Karpas-422 (cell line): Measurements from ENCODE around the gene EWSR1. TPM values are rescaled to one million over a fixed set of nuclear protein-coding genes. Genes with fewer than 3 reads are reported as not detected.
"Not testable (repeated sequence)": the region's sequence is repeated elsewhere in the genome, so short reads cannot be mapped to it uniquely, and the experiment has no call there.

Experiments
- DNase-seq: peaks from one replicate; pipeline ENCODE4 v3.0.0-alpha.2; 2015
- H2AFZ ChIP-seq: fragments of 200-600 bp; sonication (generic); 2 replicates; pipeline ENCODE4 v1.6.1; 2014; ENCODE audit warnings: antibody characterized with exemption, low read length, mixed read lengths
- H3K27ac ChIP-seq: fragments of 200-600 bp; sonication (generic); 2 replicates; pipeline ENCODE4 v1.5.1; 2014; ENCODE audit warnings: mild to moderate bottlenecking, low read length, moderate library complexity
- H3K27me3 ChIP-seq: fragments of 200-600 bp; sonication (generic); 2 replicates; pipeline ENCODE4 v1.6.1; 2014; ENCODE audit warnings: low read length, mixed read lengths
- H3K36me3 ChIP-seq: fragments of 200-600 bp; sonication (generic); 2 replicates; pipeline ENCODE4 v1.6.1; 2014; ENCODE audit warnings: low read length, mixed read lengths; ENCODE audit not compliant: insufficient read depth
- H3K4me1 ChIP-seq: fragments of 200-600 bp; sonication (generic); 2 replicates; pipeline ENCODE4 v1.6.1; 2014; ENCODE audit warnings: mild to moderate bottlenecking, low read length, mixed read lengths
- H3K4me2 ChIP-seq: fragments of 200-600 bp; sonication (generic); 2 replicates; pipeline ENCODE4 v1.6.1; 2014; ENCODE audit warnings: low read length, low read depth, mild to moderate bottlenecking; ENCODE audit not compliant: poor library complexity, severe bottlenecking
- H3K4me3 ChIP-seq: fragments of 200-600 bp; sonication (generic); 2 replicates; pipeline ENCODE4 v1.5.1; 2014; ENCODE audit warnings: mild to moderate bottlenecking, antibody characterized with exemption, low read length, mixed read lengths
- H3K79me2 ChIP-seq: fragments of 200-600 bp; sonication (generic); 2 replicates; pipeline ENCODE4 v1.6.1; 2014; ENCODE audit warnings: mild to moderate bottlenecking, low read length, mixed read lengths
- H3K9ac ChIP-seq: fragments of 200-600 bp; sonication (generic); 2 replicates; pipeline ENCODE4 v1.6.0; 2014; ENCODE audit warnings: low read length
- H3K9me2 ChIP-seq: fragments of 200-600 bp; sonication (generic), shearing (Covaris generic); replicated peaks from 2 replicates; pipeline ENCODE4 v1.6.0; 2014; ENCODE audit warnings: mild to moderate bottlenecking, low read length, moderate library complexity; ENCODE audit not compliant: insufficient read depth
- H3K9me3 ChIP-seq: fragments of 300-700, 200-600 bp; sonication (generic); 2 replicates; pipeline ENCODE4 v1.6.1; 2014; ENCODE audit warnings: low read length, mixed read lengths
- H4K20me1 ChIP-seq: fragments of 200-600 bp; sonication (generic); 2 replicates; pipeline ENCODE4 v1.6.1; 2014; ENCODE audit warnings: mild to moderate bottlenecking, antibody characterized with exemption, low read length, low read depth; ENCODE audit not compliant: insufficient read depth
- total RNA-seq: library from RNA; depleted of rRNA; stranded (reverse); fragments of >200 nt; shearing (Covaris generic); gene quantifications from 2 replicates; pipeline ENCODE4 v1.2.3, GENCODE V29; 2014; ENCODE audit warnings: low replicate concordance

The EWSR1 gene
- total RNA-seq, 1 experiment from 2014 or later: 309 TPM

DNA sequence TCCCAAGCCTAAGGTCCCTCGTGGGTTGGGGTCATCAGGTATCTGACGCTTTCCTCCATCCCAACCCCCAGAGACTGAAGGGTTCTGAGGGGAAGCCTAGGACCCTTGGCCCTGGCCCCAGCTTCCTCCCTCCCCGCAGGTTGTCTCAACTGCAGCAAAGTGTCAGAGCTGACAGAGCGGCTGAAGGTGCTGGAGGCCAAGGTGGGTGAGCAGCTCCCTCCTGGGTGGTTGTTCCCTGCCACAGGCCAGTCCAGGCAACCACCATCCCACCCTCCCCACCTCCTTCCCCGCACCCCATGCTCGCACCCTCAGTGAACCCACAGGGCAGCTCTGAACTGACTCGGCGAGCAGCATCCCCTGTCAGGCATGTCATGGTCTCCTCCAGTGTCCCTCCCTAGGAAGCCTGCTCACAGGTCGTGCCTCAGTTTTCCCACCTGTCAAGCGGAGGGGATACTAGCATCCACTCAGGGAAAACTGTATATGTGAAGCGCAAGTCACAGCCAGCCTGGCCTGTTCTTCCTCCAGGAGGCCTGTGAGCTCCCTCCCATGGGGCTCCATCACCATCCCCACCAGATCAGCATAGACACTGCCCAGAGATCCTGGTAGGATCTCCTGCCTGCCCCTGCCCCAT lies 41.6 kb upstream of the EWSR1 start:
- Histone ChIP-seq H2AFZ (no peak overlapping the region), H3K27me3 (no peaks in the 10 kb centered on the region), H3K4me3 (no peak overlapping the region), H3K9me2 (no peaks in the 10 kb centered on the region), H3K9ac (no peak overlapping the region), H3K4me1 (no peaks in the 10 kb centered on the region), H4K20me1 (0 out of 2 replicates have a peak, but pooled peaks cover 6% of the 10 kb centered on the region), H3K36me3 (no peaks in the 10 kb centered on the region), H3K79me2 (no peaks in the 10 kb centered on the region), H3K27ac (no peak overlapping the region), H3K4me2 (no peak overlapping the region), H3K9me3 (no peaks in the 10 kb centered on the region)
- DNase-seq: no peak

DNA sequence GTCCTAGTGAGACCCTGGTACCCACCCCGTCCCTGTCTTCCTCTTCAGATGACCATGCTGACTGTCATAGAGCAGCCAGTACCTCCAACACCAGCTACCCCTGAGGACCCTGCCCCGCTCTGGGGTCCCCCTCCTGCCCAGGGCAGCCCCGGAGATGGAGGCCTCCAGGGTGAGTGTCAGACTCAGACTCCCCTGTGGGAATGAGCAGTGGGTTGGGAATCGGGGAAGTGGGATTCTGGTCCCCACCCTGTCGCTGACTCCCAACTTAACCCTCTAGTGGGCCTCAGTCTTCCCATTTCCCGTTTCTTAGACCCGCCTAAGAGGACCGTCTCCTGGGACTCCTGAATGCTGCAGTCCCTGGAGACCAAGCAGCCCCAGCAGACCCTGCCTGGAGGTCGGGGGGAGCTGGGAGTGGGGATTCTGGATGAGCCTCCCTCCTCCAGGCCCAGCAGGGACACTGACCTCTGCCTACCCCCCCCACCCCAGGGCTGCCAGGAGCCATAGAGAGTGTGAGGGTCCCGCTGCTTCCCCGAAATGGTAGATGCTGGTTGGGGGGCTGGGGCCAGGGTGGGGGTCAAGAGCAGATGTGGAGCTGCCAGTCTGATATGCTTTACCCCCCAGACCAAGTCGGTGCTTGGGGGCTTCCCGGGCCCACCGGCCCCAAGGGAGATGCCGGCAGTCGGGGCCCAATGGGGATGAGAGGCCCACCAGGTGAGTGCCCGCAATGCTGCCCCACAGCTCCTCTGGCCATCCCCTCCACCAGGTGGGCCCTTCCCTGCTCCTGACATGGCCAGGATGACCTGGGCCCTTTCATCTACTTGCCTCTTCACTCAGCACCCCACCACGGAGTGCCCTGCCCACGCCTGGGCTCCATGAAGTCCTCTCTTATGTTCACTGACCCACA lies 36.8 kb upstream of the EWSR1 start:
- no peak overlapping the region for H3K4me3 ChIP-seq
- no peaks in the 10 kb centered on the region for H3K27me3 ChIP-seq
- DNase-seq: no peak
- no peaks in the 10 kb centered on the region for H3K9me3 ChIP-seq
- no peak overlapping the region for H3K4me2 ChIP-seq
- no peaks in the 10 kb centered on the region for H3K9me2 ChIP-seq
- no peaks in the 10 kb centered on the region for H4K20me1 ChIP-seq
- H3K79me2 ChIP-seq: no peaks in the 10 kb centered on the region
- no peak overlapping the region for H3K27ac ChIP-seq
- no peaks in the 10 kb centered on the region for H3K36me3 ChIP-seq
- no peak overlapping the region for H3K9ac ChIP-seq
- no peaks in the 10 kb centered on the region for H3K4me1 ChIP-seq
- H2AFZ ChIP-seq: no peak overlapping the region

DNA sequence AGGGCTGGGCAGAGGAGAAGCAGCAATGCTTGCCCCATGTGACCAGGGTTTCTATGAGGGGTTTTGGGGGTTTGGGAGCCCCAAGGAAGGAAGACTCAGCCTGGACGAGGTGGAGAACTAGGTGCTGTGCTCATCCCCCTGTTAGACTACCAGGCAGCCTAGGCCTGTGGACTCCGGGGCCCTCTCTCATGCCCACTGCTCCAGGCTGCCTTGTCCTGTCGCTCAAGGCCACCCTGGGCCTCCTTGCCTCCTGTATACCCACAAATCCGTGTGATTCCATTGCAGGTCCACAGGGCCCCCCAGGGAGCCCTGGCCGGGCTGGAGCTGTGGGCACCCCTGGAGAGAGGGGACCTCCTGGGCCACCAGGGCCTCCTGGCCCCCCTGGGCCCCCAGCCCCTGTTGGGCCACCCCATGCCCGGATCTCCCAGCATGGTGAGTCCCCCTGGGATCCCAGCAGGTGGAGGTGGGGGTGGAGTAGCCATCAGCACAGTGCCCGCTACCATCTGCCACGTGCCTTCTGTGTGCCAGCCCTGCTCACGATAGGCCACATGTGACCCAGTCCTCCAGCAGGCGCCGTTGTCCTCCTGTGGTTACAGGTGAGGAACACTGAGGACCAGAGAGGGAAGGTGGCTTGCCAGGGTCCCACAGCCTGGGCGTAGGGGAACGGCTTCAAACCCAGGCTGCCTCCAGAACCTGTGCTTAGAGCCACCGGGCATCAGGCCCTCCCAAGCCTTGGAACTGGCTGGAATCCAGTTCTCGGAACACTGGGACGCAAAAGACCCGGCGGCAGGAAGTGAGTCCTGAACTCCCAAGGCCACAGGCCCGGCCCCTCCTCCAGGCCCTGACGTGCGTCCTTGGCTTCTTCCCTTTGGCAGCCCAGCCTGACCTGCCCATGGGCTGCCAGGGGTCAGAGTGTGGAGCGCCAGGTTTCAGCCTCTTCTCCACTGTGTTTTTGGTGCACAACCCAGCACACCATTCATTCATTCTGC lies 35.8 kb upstream of the EWSR1 start:
- no peak overlapping the region for H3K9ac ChIP-seq
- no peaks in the 10 kb centered on the region for H3K79me2 ChIP-seq
- no peak overlapping the region for H2AFZ ChIP-seq
- no peaks in the 10 kb centered on the region for H3K36me3 ChIP-seq
- H3K27ac ChIP-seq: no peak overlapping the region
- no peaks in the 10 kb centered on the region for H3K9me2 ChIP-seq
- H3K27me3 ChIP-seq: no peaks in the 10 kb centered on the region
- H4K20me1 ChIP-seq: no peaks in the 10 kb centered on the region
- no peaks in the 10 kb centered on the region for H3K4me1 ChIP-seq
- H3K9me3 ChIP-seq: no peaks in the 10 kb centered on the region
- H3K4me2 ChIP-seq: no peak overlapping the region
- H3K4me3 ChIP-seq: no peak overlapping the region
- DNase-seq: no peak

DNA sequence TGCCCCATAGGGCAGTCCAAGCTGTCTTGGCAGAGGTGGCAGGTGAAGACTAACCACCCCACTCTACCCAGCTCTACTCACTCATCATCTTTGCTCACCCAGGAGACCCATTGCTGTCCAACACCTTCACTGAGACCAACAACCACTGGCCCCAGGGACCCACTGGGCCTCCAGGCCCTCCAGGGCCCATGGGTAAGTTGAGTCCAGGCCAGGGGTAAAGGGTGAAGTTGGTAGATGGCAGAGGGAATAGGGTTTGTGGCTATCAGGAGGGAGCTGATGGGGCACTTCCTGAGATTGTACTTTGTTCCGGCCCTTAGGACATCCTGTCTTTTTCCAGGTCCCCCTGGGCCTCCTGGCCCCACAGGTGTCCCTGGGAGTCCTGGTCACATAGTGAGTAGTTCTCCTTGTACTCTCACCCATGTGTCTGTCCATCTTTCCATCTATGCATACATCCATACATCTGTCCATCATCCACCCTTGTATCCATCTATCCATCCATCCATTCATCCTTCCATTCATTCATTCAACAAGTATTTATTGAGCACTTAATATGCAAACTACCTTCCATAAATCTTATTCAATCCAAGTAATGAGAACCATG lies 34.7 kb upstream of the EWSR1 start:
- no peak overlapping the region for H2AFZ ChIP-seq
- DNase-seq: no peak
- H3K4me1 ChIP-seq: no peaks in the 10 kb centered on the region
- H3K27ac ChIP-seq: no peak overlapping the region
- H3K4me2 ChIP-seq: no peak overlapping the region
- H4K20me1 ChIP-seq: no peaks in the 10 kb centered on the region
- H3K36me3 ChIP-seq: no peaks in the 10 kb centered on the region
- no peaks in the 10 kb centered on the region for H3K9me2 ChIP-seq
- no peaks in the 10 kb centered on the region for H3K79me2 ChIP-seq
- H3K9ac ChIP-seq: no peak overlapping the region
- H3K27me3 ChIP-seq: no peaks in the 10 kb centered on the region
- no peak overlapping the region for H3K4me3 ChIP-seq
- H3K9me3 ChIP-seq: no peaks in the 10 kb centered on the region

DNA sequence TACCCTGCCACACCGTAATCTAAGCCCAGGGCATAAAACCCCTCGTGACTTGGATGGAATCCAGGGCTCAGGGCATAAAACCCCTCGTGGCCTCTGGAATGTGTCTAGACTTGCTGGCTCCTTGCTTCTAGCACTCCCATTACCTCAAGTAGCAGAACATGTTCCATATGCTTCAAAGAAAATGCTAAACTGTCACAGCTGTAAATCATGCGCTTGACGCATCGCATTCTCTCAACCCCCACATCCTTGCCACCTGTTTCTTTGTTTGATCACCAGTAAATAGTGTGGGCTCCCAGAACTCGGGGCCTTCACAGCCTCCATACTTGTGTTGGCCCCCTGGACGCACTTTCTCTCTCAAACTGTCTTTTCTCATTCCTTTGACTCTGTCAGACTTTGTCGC lies 27.6 kb upstream of the EWSR1 start:
- not testable (repeated sequence) for DNase-seq, H3K36me3 ChIP-seq, H3K4me1 ChIP-seq, H3K27ac ChIP-seq, H3K4me2 ChIP-seq, H3K4me3 ChIP-seq, H3K9me3 ChIP-seq, H3K9me2 ChIP-seq, H2AFZ ChIP-seq, H3K79me2 ChIP-seq, H3K27me3 ChIP-seq, H4K20me1 ChIP-seq, H3K9ac ChIP-seq

DNA sequence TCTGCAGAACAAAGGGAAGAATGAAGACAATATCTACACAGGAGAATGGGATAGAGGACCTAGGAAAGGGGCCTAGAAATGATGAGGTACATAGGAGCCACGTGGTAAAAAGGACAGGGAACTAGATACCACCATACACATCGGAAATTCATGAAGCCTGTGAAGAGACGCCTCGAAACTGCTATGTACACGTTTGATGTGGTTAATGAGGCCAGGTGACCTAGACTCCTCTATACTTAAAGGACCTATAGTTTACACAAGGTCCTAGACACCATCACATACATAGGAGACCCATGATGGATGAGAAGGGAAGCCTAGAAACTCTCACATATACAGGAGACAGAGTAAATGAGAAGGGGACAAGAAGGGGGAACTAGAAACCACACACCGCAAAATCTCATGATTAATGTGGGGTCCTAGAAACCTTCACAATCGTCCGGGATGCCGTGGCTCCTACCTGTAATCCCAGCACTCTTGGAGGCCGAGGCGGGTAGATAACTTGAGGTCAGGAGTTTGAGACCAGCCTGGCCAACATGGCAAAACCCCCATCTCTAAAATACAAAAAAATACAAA lies 24.1 kb upstream of the EWSR1 start:
- H3K27ac ChIP-seq: no peak overlapping the region

DNA sequence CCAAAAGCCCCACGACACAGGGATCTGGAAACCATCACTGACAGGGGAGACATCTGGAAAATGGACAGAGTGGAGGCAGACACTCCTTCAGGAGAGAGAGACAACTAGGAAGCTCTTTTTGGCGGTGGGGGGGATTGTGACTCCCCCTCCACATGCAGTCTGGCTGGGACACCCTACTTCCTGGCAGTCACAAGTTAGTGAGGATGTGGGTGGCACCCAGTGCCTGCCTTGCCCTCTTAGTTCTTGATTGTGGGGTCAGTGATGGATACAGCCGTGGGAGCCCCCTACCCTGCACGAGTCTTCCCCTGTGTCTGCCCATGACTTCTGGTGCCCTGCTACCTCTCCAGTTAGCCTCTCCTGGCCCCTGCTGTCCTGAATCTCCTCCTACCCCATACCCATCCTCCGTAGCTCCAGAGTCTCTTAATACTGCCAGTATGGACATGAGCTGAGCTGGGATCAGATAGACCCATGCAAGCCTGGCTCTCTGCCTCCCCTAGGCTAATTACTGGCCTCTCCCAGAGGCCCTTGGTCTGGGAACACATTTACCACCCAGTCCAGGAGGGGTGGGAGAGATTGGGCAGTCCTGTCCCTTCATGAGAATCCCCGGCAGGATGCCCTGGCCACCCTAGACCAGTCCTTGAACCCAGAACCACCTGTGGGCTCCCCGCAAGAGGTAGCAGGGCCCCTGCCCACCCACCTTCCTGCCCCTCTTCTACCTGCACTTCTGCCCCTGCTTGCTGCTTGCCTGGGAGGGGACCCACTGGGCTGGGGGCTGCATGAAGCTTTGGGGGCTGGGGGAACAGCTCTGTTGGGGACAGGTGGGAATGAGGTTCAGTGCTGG lies 23.1 kb upstream of the EWSR1 start:
- Histone ChIP-seq H3K4me1 (no peaks in the 10 kb centered on the region), H3K79me2 (no peaks in the 10 kb centered on the region), H3K36me3 (no peaks in the 10 kb centered on the region), H3K4me3 (no peak overlapping the region), H3K9me3 (no peaks in the 10 kb centered on the region), H2AFZ (no peak overlapping the region), H3K27me3 (no peaks in the 10 kb centered on the region), H3K9ac (no peak overlapping the region), H3K9me2 (no peaks in the 10 kb centered on the region), H3K4me2 (no peak overlapping the region), H4K20me1 (0 out of 2 replicates have a peak, but pooled peaks cover 9% of the 10 kb centered on the region), H3K27ac (no peak overlapping the region)
- no peak for DNase-seq

More for the DNA sequence above, 24.1 kb upstream of the EWSR1 start:
- Histone ChIP-seq H3K36me3 (no peaks in the 10 kb centered on the region), H3K79me2 (no peaks in the 10 kb centered on the region), H3K27me3 (no peaks in the 10 kb centered on the region), H3K9ac (no peak overlapping the region), H3K9me2 (no peaks in the 10 kb centered on the region), H3K4me1 (no peaks in the 10 kb centered on the region), H2AFZ (no peak overlapping the region), H3K4me3 (no peak overlapping the region), H3K4me2 (no peak overlapping the region), H4K20me1 (0 out of 2 replicates have a peak, but pooled peaks cover 9% of the 10 kb centered on the region), H3K9me3 (no peaks in the 10 kb centered on the region)
- no peak for DNase-seq
